HG02642 (cell line): ENCODE results near the gene PLAGL1.
"Not testable (repeated sequence)": the region's sequence is repeated elsewhere in the genome, so short reads cannot be mapped to it uniquely, and the experiment has no call there.

Source experiments
- ATAC-seq: cut with Tn5 transposase; IDR thresholded peaks from one replicate; pipeline ENCODE4 v1.9.1; 2021; ENCODE audit warnings: mild to moderate bottlenecking; ENCODE audit not compliant: unreplicated experiment, poor library complexity

The PLAGL1 gene

GRCh38 chr6:144012534-144012933, 4.5 kb upstream of the PLAGL1 start:
- no peak for ATAC-seq

GRCh38 chr6:144009628-144010027, 1.6 kb upstream of the PLAGL1 start:
- not testable (repeated sequence) for ATAC-seq

GRCh38 chr6:144008846-144009245, 787 bp upstream of the PLAGL1 start:
- no peak for ATAC-seq

- peak; percentile 46 for ATAC-seq
These were observed 460 bp downstream of the PLAGL1 start for GRCh38 chr6:144007478-144008119.

- no peak for ATAC-seq
These were observed 1.2 kb downstream of the PLAGL1 start for GRCh38 chr6:144006736-144007477.

- ATAC-seq: no peak
These were observed 8.7 kb downstream of the PLAGL1 start for GRCh38 chr6:143999406-143999805.

GRCh38 chr6:143998686-143999085, 9.4 kb downstream of the PLAGL1 start:
- no peak for ATAC-seq

- no peak for ATAC-seq
These were observed 14.0 kb downstream of the PLAGL1 start for GRCh38 chr6:143993965-143994646.

- no peak for ATAC-seq
These were observed 15.8 kb downstream of the PLAGL1 start for GRCh38 chr6:143992285-143992684.

GRCh38 chr6:143986463-143987065, 21.5 kb downstream of the PLAGL1 start:
- ATAC-seq: no peak

GRCh38 chr6:143984666-143985065, 23.4 kb downstream of the PLAGL1 start:
- no peak for ATAC-seq

- ATAC-seq: no peak
These were observed 25.1 kb downstream of the PLAGL1 start for GRCh38 chr6:143982968-143983367.

- ATAC-seq: no peak
These were observed 27.1 kb downstream of the PLAGL1 start for GRCh38 chr6:143980921-143981320.

- no peak for ATAC-seq
These were observed 31.2 kb downstream of the PLAGL1 start for GRCh38 chr6:143976806-143977349.

GRCh38 chr6:143974089-143974488, 34.0 kb downstream of the PLAGL1 start:
- ATAC-seq: no peak

GRCh38 chr6:143973097-143973966, 34.7 kb downstream of the PLAGL1 start:
- ATAC-seq: no peak

GRCh38 chr6:143971482-143972205, 36.4 kb downstream of the PLAGL1 start:
- ATAC-seq: no peak

- ATAC-seq: no peak
These were observed 37.4 kb downstream of the PLAGL1 start for GRCh38 chr6:143970456-143971218.
